Neural progenitor cell (in vitro differentiated cells): ENCODE measurements around the gene ADCY3.

ENCODE experiments used
- CTCF ChIP-seq: fragments of 200-600 bp; sonication (generic); IDR thresholded peaks from 2 replicates; pipeline ENCODE4 v1.5.1; 2017; ENCODE audit warnings: antibody characterized with exemption, mild to moderate bottlenecking
- EZH2 ChIP-seq: fragments of 200-600 bp; sonication (generic); IDR thresholded peaks from 2 replicates; pipeline ENCODE4 v1.6.1; 2017; ENCODE audit warnings: antibody characterized with exemption, mild to moderate bottlenecking, moderate library complexity

- TF ChIP-seq EZH2, result no peak
- no peak for TF ChIP-seq CTCF
Observed at GRCh38 chr2:24813691-24814137, 106.3 kb downstream of the ADCY3 start.
